Thoracic aorta (tissue), 2 donors: ENCODE measurements around the gene UGT2A3. TPM values are rescaled to one million over a fixed set of nuclear protein-coding genes. Genes with fewer than 3 reads are reported as not detected.

Source experiments
- ATAC-seq: fragments of 150-250 bp; one replicate; pipeline ENCODE4 v1.8.0; 2017; ENCODE audit warnings: low read depth; ENCODE audit not compliant: insufficient number of reproducible peaks, low FRiP score
- DNase-seq: peaks from one replicate; pipeline ENCODE4 v3.0.0-alpha.2; 2020; ENCODE audit warnings: low spot score
- H3K27ac ChIP-seq, 2 donors: fragments of 200-600 bp; sonication (generic); 1 replicate in 1 of 2; 2 replicates in 1 of 2; pipeline ENCODE4 v1.5.1; 2016; ENCODE audit warnings: mild to moderate bottlenecking in 2 of 2, moderate library complexity in 2 of 2
- H3K27me3 ChIP-seq: fragments of 200-600 bp; sonication (generic); replicated peaks from 2 replicates; pipeline ENCODE4 v1.6.0; 2016; ENCODE audit warnings: mild to moderate bottlenecking; ENCODE audit not compliant: insufficient read depth
- H3K36me3 ChIP-seq: fragments of 200-600 bp; sonication (generic); one replicate; pipeline ENCODE4 v1.5.1; 2016
- H3K4me1 ChIP-seq, 2 donors: fragments of 200-600 bp; sonication (generic); 1 replicate in 1 of 2; 2 replicates in 1 of 2; pipeline versions ENCODE4 v1.5.1 to v1.6.0; 2016; ENCODE audit warnings: low read depth in 2 of 2, mild to moderate bottlenecking in 1 of 2; ENCODE audit not compliant: control insufficient read depth in 1 of 2
- H3K4me3 ChIP-seq: fragments of 200-600 bp; sonication (generic); 2 replicates; pipeline ENCODE4 v1.5.1; 2016; ENCODE audit warnings: mild to moderate bottlenecking
- H3K9me3 ChIP-seq: fragments of 200-600 bp; sonication (generic); 2 replicates; pipeline ENCODE4 v1.5.1; 2016
- total RNA-seq, 2 donors: library from RNA; depleted of rRNA; stranded (reverse); fragments of >200 nt; gene quantifications; one replicate each; pipeline versions ENCODE4 v1.1.0 to v1.2.3, GENCODE V29; 2016
- TF ChIP-seq, protein P1 (sequence below): fragments of 200-600 bp; sonication (generic); IDR thresholded peaks from one replicate; pipeline ENCODE4 v1.5.1; 2019; ENCODE audit warnings: antibody characterized with exemption

UGT2A3 gene
- total RNA-seq, 2 donors from 2014 or later, result not detected

DNA sequence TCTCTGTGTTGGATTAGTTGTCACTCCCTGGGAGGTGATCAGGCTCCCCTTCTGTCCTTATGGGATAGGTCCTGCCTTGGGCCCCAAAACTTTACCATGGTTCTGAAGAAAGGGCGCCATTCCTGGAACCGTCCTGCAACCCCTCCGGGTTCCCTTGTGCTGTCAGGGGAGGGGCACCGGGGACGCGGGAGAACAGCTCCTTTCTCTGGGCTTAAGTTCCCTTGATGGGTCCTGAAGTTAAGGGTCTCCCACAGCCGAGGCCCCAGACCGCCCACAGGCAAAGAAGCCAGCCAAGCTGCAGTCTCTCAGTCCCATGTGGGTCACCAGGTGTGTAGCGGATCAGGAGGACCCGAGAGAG is 44.8 kb downstream of the UGT2A3 start:
- ATAC-seq (no peak), DNase-seq (no peak)
- Histone ChIP-seq H3K9me3 (no peaks in the 10 kb centered on the region), H3K27ac (no peak overlapping the region), H3K36me3 (no peaks in the 10 kb centered on the region), H3K4me3 (no peak overlapping the region), H3K27me3 (no peaks in the 10 kb centered on the region), H3K4me1 (no peaks in the 10 kb centered on the region)
- TF ChIP-seq, protein P1, sequence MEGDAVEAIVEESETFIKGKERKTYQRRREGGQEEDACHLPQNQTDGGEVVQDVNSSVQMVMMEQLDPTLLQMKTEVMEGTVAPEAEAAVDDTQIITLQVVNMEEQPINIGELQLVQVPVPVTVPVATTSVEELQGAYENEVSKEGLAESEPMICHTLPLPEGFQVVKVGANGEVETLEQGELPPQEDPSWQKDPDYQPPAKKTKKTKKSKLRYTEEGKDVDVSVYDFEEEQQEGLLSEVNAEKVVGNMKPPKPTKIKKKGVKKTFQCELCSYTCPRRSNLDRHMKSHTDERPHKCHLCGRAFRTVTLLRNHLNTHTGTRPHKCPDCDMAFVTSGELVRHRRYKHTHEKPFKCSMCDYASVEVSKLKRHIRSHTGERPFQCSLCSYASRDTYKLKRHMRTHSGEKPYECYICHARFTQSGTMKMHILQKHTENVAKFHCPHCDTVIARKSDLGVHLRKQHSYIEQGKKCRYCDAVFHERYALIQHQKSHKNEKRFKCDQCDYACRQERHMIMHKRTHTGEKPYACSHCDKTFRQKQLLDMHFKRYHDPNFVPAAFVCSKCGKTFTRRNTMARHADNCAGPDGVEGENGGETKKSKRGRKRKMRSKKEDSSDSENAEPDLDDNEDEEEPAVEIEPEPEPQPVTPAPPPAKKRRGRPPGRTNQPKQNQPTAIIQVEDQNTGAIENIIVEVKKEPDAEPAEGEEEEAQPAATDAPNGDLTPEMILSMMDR, result no peak

DNA sequence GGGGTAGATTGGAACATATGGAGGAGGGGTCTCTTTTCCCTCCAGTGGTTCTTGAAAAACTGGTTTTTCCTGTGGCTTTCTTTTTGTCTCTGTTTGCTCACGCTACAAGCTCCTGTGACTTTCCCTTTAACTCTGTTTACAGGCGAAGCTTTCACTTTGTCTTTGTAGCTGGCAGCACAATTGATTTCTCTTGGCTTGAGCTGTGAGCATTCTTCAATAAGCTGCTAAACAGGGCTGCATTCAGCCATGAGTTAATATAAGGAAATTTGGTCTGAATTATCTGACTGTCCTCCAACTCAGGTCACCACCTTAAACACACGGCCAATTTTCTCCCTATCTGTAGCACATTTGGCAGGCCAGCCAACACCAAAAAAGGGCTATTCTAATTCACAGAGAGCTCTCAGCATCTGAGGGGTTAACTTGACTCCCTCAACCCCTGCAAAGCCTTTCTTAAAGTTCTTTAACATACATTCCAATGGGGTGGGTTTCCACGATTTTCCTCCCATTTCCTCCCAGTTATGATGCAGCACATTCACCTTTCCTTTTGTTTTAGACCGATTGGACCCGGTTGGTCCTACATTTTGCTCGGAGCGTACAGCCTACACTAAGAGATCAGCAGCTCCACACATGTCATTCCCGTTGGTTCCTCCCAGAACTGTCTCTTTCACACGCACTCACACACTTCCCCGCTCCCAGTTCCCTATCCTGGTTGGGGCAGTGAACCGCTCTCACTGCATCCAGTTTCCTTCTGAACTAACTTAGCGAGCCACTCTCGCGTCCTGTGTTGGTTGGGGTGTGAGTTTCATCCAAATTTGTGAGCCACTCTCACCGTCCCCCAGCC is 45.4 kb downstream of the UGT2A3 start:
- no peaks in the 10 kb centered on the region for H3K36me3 ChIP-seq
- no peaks in the 10 kb centered on the region for H3K9me3 ChIP-seq
- TF ChIP-seq, protein P1, result no peak
- no peak overlapping the region for H3K27ac ChIP-seq
- no peaks in the 10 kb centered on the region for H3K4me1 ChIP-seq
- DNase-seq, result no peak
- ATAC-seq, result no peak
- H3K4me3 ChIP-seq, result no peak overlapping the region
- H3K27me3 ChIP-seq, result no peaks in the 10 kb centered on the region

DNA sequence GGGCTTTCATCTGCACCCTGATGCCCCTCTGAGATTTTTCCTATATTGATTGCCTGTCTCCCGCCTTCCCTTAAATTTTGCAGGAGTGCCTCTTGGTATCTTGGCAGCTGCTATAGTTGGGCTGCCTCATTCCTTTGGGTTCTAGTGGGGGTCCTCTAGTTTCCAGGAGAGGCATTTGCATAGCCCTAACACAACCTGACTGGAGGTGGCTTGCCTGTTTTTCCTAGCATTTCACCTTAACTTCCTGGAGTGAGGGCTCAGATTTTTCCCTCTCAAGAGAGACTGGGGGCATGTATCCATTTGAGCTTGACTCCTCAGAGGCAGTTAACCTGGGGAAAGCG is 46.0 kb downstream of the UGT2A3 start:
- Histone ChIP-seq H3K27ac (no peak overlapping the region), H3K27me3 (no peaks in the 10 kb centered on the region), H3K9me3 (no peaks in the 10 kb centered on the region), H3K36me3 (no peaks in the 10 kb centered on the region), H3K4me3 (no peak overlapping the region), H3K4me1 (no peaks in the 10 kb centered on the region)
- ATAC-seq, result no peak
- TF ChIP-seq, protein P1, result no peak
- no peak for DNase-seq

DNA sequence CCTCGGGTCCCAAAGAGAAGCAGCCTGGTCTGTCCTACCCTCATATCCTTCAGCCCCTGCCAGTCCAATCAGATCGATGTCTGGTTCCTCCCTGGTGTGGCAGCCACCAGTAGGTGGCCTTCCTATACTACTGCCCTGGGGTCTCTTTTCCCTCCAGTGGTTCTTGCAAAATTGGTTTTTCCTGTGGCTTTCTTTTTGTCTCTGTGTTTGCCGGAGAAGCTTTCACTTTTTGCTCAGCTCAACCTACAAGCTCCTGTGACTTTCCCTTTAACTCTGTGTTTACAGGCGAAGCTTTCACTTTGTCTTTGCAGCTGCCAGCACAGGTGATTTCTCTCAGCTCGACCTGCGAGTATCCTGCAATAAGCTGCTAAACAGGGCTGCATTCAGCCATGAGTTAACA is 46.8 kb downstream of the UGT2A3 start:
- TF ChIP-seq, protein P1, result no peak
- Histone ChIP-seq H3K4me3 (no peak overlapping the region), H3K36me3 (no peaks in the 10 kb centered on the region), H3K9me3 (no peaks in the 10 kb centered on the region), H3K27ac (no peak overlapping the region), H3K4me1 (no peaks in the 10 kb centered on the region), H3K27me3 (no peaks in the 10 kb centered on the region)
- no peak for DNase-seq
- ATAC-seq, result no peak

DNA sequence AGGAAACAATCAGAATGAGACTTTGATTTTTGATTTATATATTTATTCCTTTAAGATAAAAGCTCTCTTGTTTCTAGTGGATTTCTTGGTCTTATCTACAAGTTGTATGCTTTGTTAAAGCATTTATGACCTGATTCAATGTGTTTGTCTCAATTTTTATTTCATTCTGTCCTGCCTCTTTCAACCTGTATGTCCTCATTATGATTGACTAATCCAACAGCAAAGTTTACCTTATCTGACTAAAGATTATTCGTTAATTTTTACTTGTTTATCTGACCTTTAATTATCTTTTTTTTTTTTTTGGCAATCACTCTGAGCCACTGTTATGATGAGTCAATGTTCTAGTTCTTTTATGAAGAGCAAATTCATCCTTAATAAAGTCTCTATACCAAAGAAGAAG is 54.9 kb downstream of the UGT2A3 start:
- TF ChIP-seq, protein P1, result no peak
- no peaks in the 10 kb centered on the region for H3K36me3 ChIP-seq

More for the DNA sequence above, 54.9 kb downstream of the UGT2A3 start:
- DNase-seq, result no peak
- no peak for ATAC-seq
- no peaks in the 10 kb centered on the region for H3K4me1 ChIP-seq
- H3K27me3 ChIP-seq, result no peaks in the 10 kb centered on the region
- H3K4me3 ChIP-seq, result no peak overlapping the region
- H3K9me3 ChIP-seq, result no peaks in the 10 kb centered on the region
- H3K27ac ChIP-seq, result no peak overlapping the region
